RWPE2 (cell line): ENCODE measurements around the gene ELOVL6.
A peak's percentile ranks its signal among the peaks of the same experiment; 100 is the strongest.
"Not testable (repeated sequence)": the region's sequence is repeated elsewhere in the genome, so short reads cannot be mapped to it uniquely, and the experiment has no call there.

Experiments used
- ATAC-seq: fragments of 200-7000 bp; cut with Tn5 transposase; 3 replicates; pipeline ENCODE4 v1.9.1; 2021; ENCODE audit warnings: low read depth
- DNase-seq: peaks from one replicate; pipeline ENCODE4 v3.0.0-alpha.2; 2020; ENCODE audit warnings: low spot score
- H3K27ac ChIP-seq: fragments of 450-650 bp; 2 replicates; pipeline ENCODE4 v1.5.1; 2017; ENCODE audit warnings: mild to moderate bottlenecking; ENCODE audit not compliant: poor library complexity, severe bottlenecking
- H3K27me3 ChIP-seq: fragments of 250-450 bp; sonication (Bioruptor Pico); 2 replicates; pipeline ENCODE4 v1.5.1; 2021; ENCODE audit warnings: mild to moderate bottlenecking, moderate library complexity; ENCODE audit not compliant: insufficient read depth, poor library complexity, severe bottlenecking
- H3K36me3 ChIP-seq: fragments of 250-450 bp; sonication (Bioruptor Pico); 2 replicates; pipeline ENCODE4 v1.5.1; 2020; ENCODE audit warnings: low read depth, mild to moderate bottlenecking, moderate library complexity
- H3K4me1 ChIP-seq: fragments of 250-450 bp; sonication (Bioruptor Pico); 2 replicates; pipeline ENCODE4 v1.5.1; 2021; ENCODE audit warnings: mild to moderate bottlenecking, moderate library complexity; ENCODE audit not compliant: insufficient read depth, poor library complexity, severe bottlenecking
- H3K4me3 ChIP-seq: fragments of 250-450 bp; sonication (Bioruptor Pico); 2 replicates; pipeline ENCODE4 v1.5.1; 2021; ENCODE audit warnings: mild to moderate bottlenecking, moderate library complexity; ENCODE audit not compliant: severe bottlenecking
- H3K9me3 ChIP-seq: fragments of 250-450 bp; sonication (Bioruptor Pico); 2 replicates; pipeline ENCODE4 v1.5.1; 2021; ENCODE audit warnings: mild to moderate bottlenecking, moderate library complexity; ENCODE audit not compliant: severe bottlenecking
- CTCF ChIP-seq: fragments of 450-650 bp; IDR thresholded peaks from one replicate; pipeline ENCODE4 v1.5.1; 2017; ENCODE audit warnings: mild to moderate bottlenecking, moderate library complexity; ENCODE audit not compliant: poor library complexity, severe bottlenecking

Gene ELOVL6

DNA sequence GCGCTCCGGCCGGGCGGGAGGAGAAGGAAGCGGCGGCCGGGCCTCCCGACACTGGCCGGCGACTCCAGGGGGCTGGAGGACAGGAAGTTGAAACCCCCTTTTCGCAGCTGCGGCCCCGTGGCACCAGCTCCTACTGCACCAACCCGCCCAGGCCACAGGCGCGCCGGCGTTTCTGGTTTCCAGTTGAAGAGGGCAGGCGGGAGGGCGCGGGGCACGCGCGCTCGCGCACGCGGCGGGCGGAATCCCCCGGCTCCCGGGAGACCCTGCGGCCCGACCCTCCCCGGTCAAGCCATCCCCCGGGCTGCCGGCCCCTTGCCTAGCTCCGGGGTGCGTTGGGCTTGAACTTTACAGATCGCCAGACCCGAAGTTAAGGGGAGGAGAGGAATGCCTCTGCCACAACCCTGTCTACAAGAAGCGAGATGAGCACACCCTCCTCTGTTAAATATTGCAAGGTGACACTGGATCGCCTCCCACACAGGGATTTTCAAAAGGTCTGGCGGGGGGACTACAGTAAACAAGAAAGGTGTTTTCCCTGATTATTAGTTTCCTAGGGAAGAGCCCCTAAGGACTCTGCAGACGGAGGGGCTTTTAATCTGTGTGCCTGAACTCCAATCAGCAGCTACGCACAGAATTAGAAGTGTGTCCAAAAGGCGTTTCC, 1.4 kb downstream of the ELOVL6 start:
- peak; percentile 9 for ATAC-seq
- Histone ChIP-seq H3K4me3 (peak overlapping the region; percentile 73), H3K27me3 (no peaks in the 10 kb centered on the region), H3K36me3 (peaks cover 25% of the 10 kb centered on the region), H3K4me1 (peaks cover 31% of the 10 kb centered on the region), H3K9me3 (no peaks in the 10 kb centered on the region), H3K27ac (peak overlapping the region; percentile 89)
- DNase-seq: peak; percentile 69
- TF ChIP-seq CTCF: no peak

- Histone ChIP-seq H3K4me1 (peaks cover 32% of the 10 kb centered on the region), H3K36me3 (peaks cover 30% of the 10 kb centered on the region), H3K27ac (peak overlapping the region; percentile 89), H3K9me3 (no peaks in the 10 kb centered on the region), H3K27me3 (no peaks in the 10 kb centered on the region), H3K4me3 (peak overlapping the region; percentile 73)
- ATAC-seq (peak; percentile 40), DNase-seq (peak; percentile 62)
- TF ChIP-seq CTCF: no peak
These were observed 2.1 kb downstream of the ELOVL6 start for GRCh38 chr4:110196206-110196870.

GRCh38 chr4:110195561-110196205, 2.7 kb downstream of the ELOVL6 start:
- H3K9me3 ChIP-seq: no peaks in the 10 kb centered on the region
- H3K4me3 ChIP-seq: peak overlapping the region; percentile 73
- H3K36me3 ChIP-seq: peaks cover 37% of the 10 kb centered on the region
- no peaks in the 10 kb centered on the region for H3K27me3 ChIP-seq
- peak overlapping the region; percentile 89 for H3K27ac ChIP-seq
- ATAC-seq: peak; percentile 2; the same call in 2 of the 3 replicates
- no peak for TF ChIP-seq CTCF
- no peak for DNase-seq
- peaks cover 34% of the 10 kb centered on the region for H3K4me1 ChIP-seq

GRCh38 chr4:110193822-110194761, 4.3 kb downstream of the ELOVL6 start:
- ATAC-seq (peak; percentile 80), DNase-seq (peak; percentile 89)
- H3K4me1 ChIP-seq: peaks cover 34% of the 10 kb centered on the region
- H3K27me3 ChIP-seq: no peaks in the 10 kb centered on the region
- peak overlapping the region; percentile 89 for H3K27ac ChIP-seq
- no peak overlapping the region for H3K4me3 ChIP-seq
- H3K36me3 ChIP-seq: peaks cover 46% of the 10 kb centered on the region
- no peak for TF ChIP-seq CTCF
- no peaks in the 10 kb centered on the region for H3K9me3 ChIP-seq

DNA sequence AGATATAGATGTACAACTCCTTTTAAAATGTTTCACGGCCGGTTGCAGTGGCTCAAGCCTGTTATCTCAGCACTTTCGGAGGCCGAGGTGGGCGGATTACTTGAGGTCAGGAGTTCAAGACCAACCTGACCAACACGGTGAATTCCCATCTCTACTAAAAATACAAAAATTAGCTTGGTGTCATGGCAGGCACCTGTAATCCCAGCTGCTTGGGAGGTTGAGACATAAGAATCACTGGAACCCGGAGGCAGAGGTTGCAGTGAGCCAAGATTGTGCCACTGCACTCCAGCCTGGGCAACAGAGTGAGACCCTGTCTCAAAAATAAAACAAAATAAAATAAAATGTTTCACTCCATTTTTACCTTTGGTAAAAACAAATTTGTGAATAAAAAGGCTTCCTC, 5.1 kb downstream of the ELOVL6 start:
- H3K4me3 ChIP-seq, ATAC-seq, DNase-seq, H3K9me3 ChIP-seq, H3K27me3 ChIP-seq: not testable (repeated sequence)
- Histone ChIP-seq H3K27ac (peak overlapping the region; percentile 89), H3K36me3 (peaks cover 54% of the 10 kb centered on the region), H3K4me1 (peaks cover 34% of the 10 kb centered on the region)
